K562 (cell line): ENCODE data around the gene DCAF6. TPM values are rescaled to one million over a fixed set of nuclear protein-coding genes. Genes with fewer than 3 reads are reported as not detected.
A peak's percentile ranks its signal among the peaks of the same experiment; 100 is the strongest.

Experiments
- HINFP ChIP-seq: fragments of 450-650 bp; conservative IDR thresholded peaks from 2 replicates; pipeline ENCODE4 v1.6.1; 2016; ENCODE audit warnings: missing genetic modification characterization, low read depth, mild to moderate bottlenecking, control low read depth, missing compliant biosample characterization
- JUN ChIP-seq, 2 experiments: sonication (generic) in 1 of 2; formaldehyde crosslinking in 1 of 2; IDR thresholded peaks; 2 replicates each; pipeline versions ENCODE4 v1.6.1 to v1.8.0; 2012 to 2022; ENCODE audit warnings: borderline replicate concordance in 2 of 2, mild to moderate bottlenecking in 2 of 2, improper control_type of control experiment in 1 of 2, low read depth in 1 of 2, low read length in 1 of 2, missing genetic modification reagents in 1 of 2
- KLF16 ChIP-seq: IDR thresholded peaks from 2 replicates; pipeline ENCODE4 v1.6.1; 2016; ENCODE audit warnings: antibody characterized with exemption
- NCOA2 ChIP-seq, 2 experiments: fragments of 450-650 bp; IDR thresholded peaks; 2 replicates each; pipeline ENCODE4 v1.6.1; 2018; ENCODE audit warnings: mild to moderate bottlenecking in 2 of 2, moderate library complexity in 1 of 2; ENCODE audit not compliant: partially characterized antibody in 2 of 2
- NFE2 ChIP-seq: IDR thresholded peaks from 2 replicates; pipeline ENCODE4 v1.6.1; 2014; ENCODE audit warnings: antibody characterized with exemption, low read depth
- PKNOX1 ChIP-seq: fragments of 450-650 bp; IDR thresholded peaks from 2 replicates; pipeline ENCODE4 v1.6.1; 2016
- RBBP5 ChIP-seq: fragments of 200-600 bp; sonication (generic); IDR thresholded peaks from 2 replicates; pipeline ENCODE4 v1.6.1; 2012; ENCODE audit warnings: borderline replicate concordance, mild to moderate bottlenecking, low read length, control low read depth, inconsistent platforms; ENCODE audit not compliant: insufficient read depth, poor library complexity, severe bottlenecking
- UBTF ChIP-seq, 2 experiments: IDR thresholded peaks; 2 replicates each; pipeline ENCODE4 v1.6.1; 2012; ENCODE audit warnings: improper control_type of control experiment in 2 of 2, low read depth in 2 of 2, low read length in 2 of 2, borderline replicate concordance in 1 of 2
- ZBTB9 ChIP-seq: fragments of 450-650 bp; formaldehyde crosslinking; IDR thresholded peaks from 2 replicates; pipeline ENCODE4 v1.4.0; 2020; ENCODE audit warnings: mild to moderate bottlenecking, moderate library complexity
- ZFP91 ChIP-seq: sonication (generic); formaldehyde crosslinking; IDR thresholded peaks from 2 replicates; pipeline ENCODE4 v1.8.0; 2022; ENCODE audit warnings: mild to moderate bottlenecking, missing genetic modification reagents
- ZNF592 ChIP-seq: fragments of 450-650 bp; IDR thresholded peaks from 2 replicates; pipeline ENCODE4 v1.6.1; 2017; ENCODE audit warnings: antibody characterized with exemption, mild to moderate bottlenecking
- polyA plus RNA-seq, 8 experiments: library from polyadenylated mRNA; depleted of rRNA in 4 of 8; stranded (reverse) in 5 of 8; unstranded in 3 of 8; fragments of >200 nt; fragmentation: Nextera tagmentation in 2 of 8; fragmentation: Illumina TruSeq in 1 of 8; extraction: Ambion mirVana in 2 of 8; extraction: Trizol in 1 of 8; gene quantifications; 2 replicates each; pipeline versions ENCODE4 v1.2.1 to v1.2.3, GENCODE V29; 2011 to 2014; ENCODE audit warnings: inconsistent platforms in 1 of 8, missing spikeins in 1 of 8
- total RNA-seq, 7 experiments: library from RNA; depleted of rRNA in 6 of 7; stranded (reverse); fragments of >200 nt in 6 of 7; fragmentation: Illumina TruSeq in 2 of 7; extraction: Trizol in 2 of 7; gene quantifications; 2 replicates each; pipeline versions ENCODE4 v1.2.1 to v1.2.3, GENCODE V29; 2011 to 2021; ENCODE audit warnings: low replicate concordance in 1 of 7

The DCAF6 gene
- total and polyA plus RNA-seq, 9 of the 15 experiments (the other 6 are each of a cell fraction or from before 2014, with no cell fraction given), result 19.1 to 102 (median 46.3) TPM

DNA sequence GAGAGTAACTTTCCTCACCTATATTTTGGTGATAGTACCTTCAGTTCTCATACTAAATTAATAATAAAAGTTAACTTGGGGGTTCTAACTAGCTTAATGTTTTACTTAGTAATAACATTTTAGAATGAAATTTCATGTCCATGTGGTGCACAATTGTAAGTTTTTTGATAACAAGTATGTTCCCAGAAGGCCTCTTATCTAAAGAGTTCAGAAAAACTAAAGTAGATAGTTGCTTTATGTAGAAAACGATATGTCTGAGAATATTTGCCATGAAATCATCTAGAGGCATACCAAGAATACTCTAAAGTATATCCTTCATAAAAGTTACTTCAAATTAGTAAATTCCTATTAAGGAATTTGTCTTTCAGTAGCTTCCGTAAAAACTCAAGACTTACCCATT, 12.4 kb upstream of the DCAF6 start (continued):
- TF ChIP-seq RBBP5 (no peak), ZBTB9 (CRISPR knock-in tag) (no peak), NFE2 (no peak), ZNF592 (peak; percentile 44), KLF16 (no peak), ZFP91 (CRISPR knock-in tag) (no peak), PKNOX1 (no peak), NCOA2 (IDR thresholded peaks at IDR 0.05; ENCODE audit: partially characterized antibody in 2 of 2) (no peak), UBTF (IDR thresholded peaks at IDR 0.05; ENCODE audit: borderline replicate concordance in 1 of 2, low read depth in 2 of 2, low read length in 2 of 2) (no peak), HINFP (no peak), JUN (IDR thresholded peaks at IDR 0.05; ENCODE audit: borderline replicate concordance, low read depth, low read length) (no peak), JUN (CRISPR knock-in tag; IDR thresholded peaks at IDR 0.05; ENCODE audit: borderline replicate concordance) (no peak)
